Activated T-helper 1 cell treated with anti-CD3 and anti-CD28 coated beads, Interleukin-12 subunit alpha, Interleukin-12 subunit beta, Interleukin-2, Interleukin-4 antibody, amounts not matched to agents 30 ng/mL and 10 ng/mL and 1 ng/mL, durations not matched to agents 14 hours and 24 hours and 36 hours (primary cell): ENCODE data around the gene PTPRB. TPM values are rescaled to one million over a fixed set of nuclear protein-coding genes. Genes with fewer than 3 reads are reported as not detected.

ENCODE experiments used
- DNase-seq: peaks from one replicate; pipeline ENCODE4 v3.0.0; 2021; ENCODE audit warnings: low spot score
- H3K27ac Mint-ChIP-seq: one replicate; pipeline ENCODE4 v1.8.0; 2021; ENCODE audit warnings: mild to moderate bottlenecking, mixed read lengths
- H3K27me3 Mint-ChIP-seq: one replicate; pipeline ENCODE4 v1.8.0; 2022; ENCODE audit warnings: mild to moderate bottlenecking, moderate library complexity, mixed read lengths; ENCODE audit not compliant: insufficient read depth
- H3K36me3 Mint-ChIP-seq: one replicate; pipeline ENCODE4 v1.8.0; 2021; ENCODE audit warnings: low read depth, mixed read lengths
- H3K4me1 Mint-ChIP-seq: one replicate; pipeline ENCODE4 v1.8.0; 2021; ENCODE audit warnings: low read depth, mixed read lengths
- H3K4me3 Mint-ChIP-seq: one replicate; pipeline ENCODE4 v1.8.0; 2021; ENCODE audit warnings: mild to moderate bottlenecking, moderate library complexity, mixed read lengths
- H3K9me3 Mint-ChIP-seq: one replicate; pipeline ENCODE4 v1.8.0; 2021; ENCODE audit warnings: mixed read lengths
- intact Hi-C: fragments of 100-400 bp; cut with micrococcal nuclease; formaldehyde crosslinking; loops from one replicate; pipeline ENCODE4 v1.15.1; 2024
- total RNA-seq: library from RNA; stranded (reverse); gene quantifications from 2 replicates; pipeline ENCODE4 v1.2.3, GENCODE V29; 2022

Gene PTPRB
- total RNA-seq, 1 donor from 2014 or later: not detected

GRCh38 chr12:70485704-70486103, 151.5 kb downstream of the PTPRB start:
- intact Hi-C loops: no loop called here
- Mint-ChIP-seq H3K9me3 (no peaks in the 10 kb centered on the region), H3K4me3 (no peak overlapping the region), H3K27ac (no peak overlapping the region), H3K27me3 (peaks cover 4% of the 10 kb centered on the region), H3K4me1 (no peaks in the 10 kb centered on the region), H3K36me3 (no peaks in the 10 kb centered on the region)
- DNase-seq: no peak

- Mint-ChIP-seq H3K9me3 (no peaks in the 10 kb centered on the region), H3K4me3 (no peak overlapping the region), H3K36me3 (no peaks in the 10 kb centered on the region), H3K4me1 (no peaks in the 10 kb centered on the region), H3K27me3 (peaks cover 4% of the 10 kb centered on the region), H3K27ac (no peak overlapping the region)
- no peak for DNase-seq
- intact Hi-C loops: no loop called here
Observed at GRCh38 chr12:70484464-70484863, 152.8 kb downstream of the PTPRB start.

GRCh38 chr12:70482764-70483163, 154.5 kb downstream of the PTPRB start:
- no peak for DNase-seq
- H3K27me3 Mint-ChIP-seq: peaks cover 4% of the 10 kb centered on the region
- no peaks in the 10 kb centered on the region for H3K36me3 Mint-ChIP-seq
- H3K4me1 Mint-ChIP-seq: no peaks in the 10 kb centered on the region
- intact Hi-C loops: no loop called here
- no peak overlapping the region for H3K27ac Mint-ChIP-seq
- no peaks in the 10 kb centered on the region for H3K9me3 Mint-ChIP-seq
- H3K4me3 Mint-ChIP-seq: no peak overlapping the region

DNA sequence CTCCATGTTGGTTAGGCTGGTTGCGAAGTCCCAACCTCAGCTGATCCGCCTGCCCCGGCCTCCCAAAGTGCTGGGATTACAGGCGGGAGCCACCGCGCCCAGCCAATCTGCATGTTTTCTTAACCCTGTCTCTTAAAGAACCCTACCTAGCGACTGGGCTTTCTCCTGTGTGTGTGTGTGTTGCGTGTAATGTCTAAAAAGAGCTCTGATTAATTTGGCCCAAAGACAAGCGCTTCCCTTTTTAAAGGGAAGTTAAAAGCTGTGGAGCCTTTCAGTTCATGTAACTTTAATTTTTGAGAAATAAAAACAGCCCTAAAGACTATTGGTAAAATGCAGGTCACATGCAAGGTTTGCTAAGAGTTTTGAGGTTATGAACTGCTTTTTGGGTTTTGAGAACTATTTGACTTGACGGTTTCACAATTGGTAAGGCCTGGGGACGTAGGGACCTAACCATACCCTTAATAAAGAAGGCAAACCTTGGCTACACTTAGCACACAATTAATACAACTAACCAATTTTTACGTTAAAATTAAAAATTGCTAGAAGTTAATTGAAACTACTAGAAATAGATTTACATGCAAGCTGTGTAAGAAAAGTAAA, 167.9 kb downstream of the PTPRB start:
- DNase-seq: no peak
- no peak overlapping the region for H3K27ac Mint-ChIP-seq
- intact Hi-C loops: no loop called here
- peaks cover 7% of the 10 kb centered on the region for H3K9me3 Mint-ChIP-seq
- H3K4me1 Mint-ChIP-seq: no peaks in the 10 kb centered on the region
- no peak overlapping the region for H3K4me3 Mint-ChIP-seq
- H3K36me3 Mint-ChIP-seq: no peaks in the 10 kb centered on the region
- H3K27me3 Mint-ChIP-seq: no peaks in the 10 kb centered on the region

DNA sequence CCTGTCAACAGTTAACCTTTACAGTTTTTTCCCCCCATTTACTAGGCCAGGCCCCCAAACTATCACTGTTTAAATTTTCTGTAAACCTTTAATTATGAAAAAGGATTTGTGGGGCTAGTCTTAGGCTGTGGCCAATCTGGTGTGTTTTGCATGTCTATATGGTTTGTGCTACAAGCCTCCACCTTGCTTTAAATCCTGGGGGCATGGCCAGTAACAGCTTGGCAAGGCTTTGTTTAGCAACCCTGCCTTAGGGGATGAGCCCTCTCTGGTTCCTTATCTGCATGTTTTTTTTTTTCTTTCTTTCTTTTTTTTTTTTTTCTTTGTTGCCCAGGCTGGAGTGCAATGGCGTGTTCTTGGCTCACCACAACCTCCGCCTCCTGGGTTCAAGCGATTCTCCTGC, 168.5 kb downstream of the PTPRB start:
- Mint-ChIP-seq H3K36me3 (no peaks in the 10 kb centered on the region), H3K4me3 (no peak overlapping the region), H3K4me1 (no peaks in the 10 kb centered on the region), H3K9me3 (peaks cover 11% of the 10 kb centered on the region), H3K27me3 (no peaks in the 10 kb centered on the region), H3K27ac (no peak overlapping the region)
- intact Hi-C loops: no loop called here
- no peak for DNase-seq

GRCh38 chr12:70467918-70468733, 169.1 kb downstream of the PTPRB start:
- no peak overlapping the region for H3K4me3 Mint-ChIP-seq

DNA sequence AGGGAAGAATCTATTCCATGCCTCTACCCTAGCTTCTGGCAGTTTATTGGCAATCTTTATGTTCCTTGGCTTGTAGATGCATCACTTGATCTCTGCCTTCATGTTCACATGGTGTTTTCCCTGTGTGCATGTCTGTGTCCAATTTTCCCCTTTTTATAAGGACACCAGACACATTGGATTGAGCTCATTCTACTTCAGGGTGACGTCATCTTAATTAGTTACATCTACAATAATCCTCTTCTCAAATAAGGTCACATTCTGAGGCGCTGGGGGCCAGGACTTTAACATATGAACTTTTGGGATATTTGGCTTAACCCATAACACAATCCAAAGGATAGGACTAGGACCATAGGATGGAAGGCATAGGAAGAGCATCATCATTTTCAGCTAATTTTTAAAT, 169.8 kb downstream of the PTPRB start:
- intact Hi-C loops: no loop called here
- Mint-ChIP-seq H3K27me3 (no peaks in the 10 kb centered on the region), H3K9me3 (peaks cover 11% of the 10 kb centered on the region), H3K36me3 (no peaks in the 10 kb centered on the region), H3K27ac (no peak overlapping the region), H3K4me1 (no peaks in the 10 kb centered on the region), H3K4me3 (no peak overlapping the region)
- no peak for DNase-seq

More at GRCh38 chr12:70467918-70468733, 169.1 kb downstream of the PTPRB start:
- H3K4me1 Mint-ChIP-seq: no peaks in the 10 kb centered on the region
- no peak overlapping the region for H3K27ac Mint-ChIP-seq
- intact Hi-C loops: no loop called here
- no peaks in the 10 kb centered on the region for H3K27me3 Mint-ChIP-seq
- H3K9me3 Mint-ChIP-seq: peaks cover 11% of the 10 kb centered on the region
- DNase-seq: no peak
- H3K36me3 Mint-ChIP-seq: no peaks in the 10 kb centered on the region

- DNase-seq: no peak
- Mint-ChIP-seq H3K27ac (no peak overlapping the region), H3K4me1 (no peaks in the 10 kb centered on the region), H3K9me3 (peaks cover 11% of the 10 kb centered on the region), H3K36me3 (no peaks in the 10 kb centered on the region), H3K27me3 (no peaks in the 10 kb centered on the region), H3K4me3 (no peak overlapping the region)
- intact Hi-C loops: no loop called here
Observed at GRCh38 chr12:70466753-70467152, 170.5 kb downstream of the PTPRB start.
